ENCODE data around the gene TBC1D16. TPM values are rescaled to one million over a fixed set of nuclear protein-coding genes. Genes with fewer than 3 reads are reported as not detected.

Gene TBC1D16
- total RNA-seq, 8 experiments from 2014 or later: 12.9 to 50.5 (median 33.4) TPM

DNA sequence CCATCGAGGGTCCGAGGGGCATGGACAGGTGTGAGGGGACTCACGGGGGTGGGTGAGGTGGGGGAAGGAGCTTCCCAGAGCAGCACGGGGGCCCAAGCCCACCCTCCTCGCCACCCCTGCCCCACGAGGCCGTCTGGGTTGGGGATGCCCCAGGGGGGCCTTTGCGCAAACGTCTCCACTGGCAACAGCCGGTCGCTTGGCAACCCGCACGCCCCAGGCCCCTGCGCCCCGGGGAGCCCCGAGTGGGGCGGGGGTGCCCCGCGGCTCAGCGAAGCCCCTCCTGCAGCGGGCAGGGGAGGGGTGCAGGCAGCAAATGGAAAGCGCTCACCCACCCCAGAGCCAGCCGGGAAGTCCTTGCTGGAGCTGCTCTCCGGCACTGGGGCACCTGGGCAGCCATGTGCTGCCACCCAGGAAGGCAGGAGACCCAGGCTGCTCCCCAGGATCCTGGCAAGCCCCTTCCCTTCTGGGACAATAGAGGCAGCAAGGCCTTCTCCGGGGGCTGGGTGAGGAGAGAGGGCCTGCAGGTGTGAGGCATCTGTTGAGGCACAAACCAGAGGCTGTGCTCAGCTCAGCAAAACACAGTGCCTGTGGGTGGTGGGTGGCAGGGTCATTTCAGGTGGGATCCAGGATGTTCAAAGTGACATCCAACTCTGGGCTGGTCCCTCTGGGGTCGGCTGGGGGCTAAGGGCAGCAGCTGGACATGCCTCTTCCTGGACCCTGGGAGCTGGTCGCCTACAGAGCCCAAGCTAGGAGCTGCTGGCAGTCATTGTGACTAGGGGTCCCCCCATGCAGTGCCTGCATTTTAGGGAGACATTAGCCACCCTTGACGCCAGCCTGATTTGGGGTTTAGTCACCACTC lies 115.6 kb downstream of the TBC1D16 start:
- H3K4me3 ChIP-seq: no peak overlapping the region
- H3K4me1 ChIP-seq (replicated peaks in 1 of 2): peaks cover 53 to 61% of the 10 kb centered on the region in 2 donors

GRCh38 chr17:79919164-79919585 lies 116.5 kb downstream of the TBC1D16 start:
- no peak overlapping the region for H3K4me3 ChIP-seq
- H3K4me1 ChIP-seq (replicated peaks in 1 of 2): peaks cover 49 to 62% of the 10 kb centered on the region in 2 donors
- 4 to 88% (median 52%) methylated on average over 1 to 6 of the region's 17 CpGs; no CpG with 5 or more reads in 6 of the 10 experiments for WGBS, 10 experiments
- ATAC-seq (replicated peaks in 6 of 8): peak in 3 of 8 experiments; percentile 60 to 71 (median 69)
- H3K27ac ChIP-seq: peak overlapping the region; percentile 41 to 44
- in situ Hi-C loops (cut with MboI; ENCODE audit: low pct_unique_long_range_greater_than_20kb in 2 of 9, low sequenced_read_pairs in 9 of 9, unreplicated experiment in 9 of 9): no loop called here

More for the DNA sequence above, 115.6 kb downstream of the TBC1D16 start:
- ATAC-seq (replicated peaks in 6 of 8): no peak
- peak overlapping the region; percentile 41 to 44 for H3K27ac ChIP-seq
- 80% methylated on average over 1 to 2 of the region's 28 CpGs; no CpG with 5 or more reads in 8 of the 10 experiments for WGBS, 10 experiments
- in situ Hi-C loops (cut with MboI; ENCODE audit: low pct_unique_long_range_greater_than_20kb in 2 of 9, low sequenced_read_pairs in 9 of 9, unreplicated experiment in 9 of 9): no loop called here

GRCh38 chr17:79918581-79919163 lies 117.0 kb downstream of the TBC1D16 start:
- WGBS, 10 experiments: 20 to 100% (median 80%) methylated on average over 1 to 3 of the region's 9 CpGs; no CpG with 5 or more reads in 4 of the 10 experiments
- H3K4me1 ChIP-seq (replicated peaks in 1 of 2): peaks cover 44 to 57% of the 10 kb centered on the region in 2 donors
- no peak overlapping the region for H3K27ac ChIP-seq

DNA sequence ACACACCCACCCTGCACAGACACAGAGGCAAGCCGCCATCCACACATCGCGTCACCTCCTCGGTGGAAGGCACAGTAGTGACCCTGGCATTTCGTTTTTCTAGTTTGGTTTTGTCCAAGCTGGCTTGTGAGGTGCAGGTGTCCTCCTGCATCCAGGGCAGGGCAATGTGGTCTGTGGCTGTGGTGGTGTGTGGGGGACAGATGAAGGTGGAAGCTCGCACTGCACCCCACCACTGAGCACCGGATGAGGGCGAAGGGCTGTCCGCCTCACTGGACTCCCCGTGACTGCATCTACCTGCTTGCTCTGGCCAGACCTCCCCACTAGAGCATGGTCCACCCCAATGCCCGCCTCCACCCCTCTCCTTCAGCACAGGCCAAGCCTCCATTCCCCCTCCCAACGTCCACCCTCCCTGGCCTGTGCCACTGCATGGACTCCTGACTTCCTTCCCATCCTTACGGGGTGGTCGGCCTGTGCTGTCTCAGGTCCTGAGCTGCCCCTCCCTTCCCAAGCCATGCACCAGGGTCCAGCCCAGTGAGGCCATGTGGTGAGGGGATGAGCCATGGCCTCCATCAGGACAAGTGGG lies 117.7 kb downstream of the TBC1D16 start:
- no peak for ATAC-seq (replicated peaks in 6 of 8)
- H3K27ac ChIP-seq: no peak overlapping the region

More at GRCh38 chr17:79918581-79919163, 117.0 kb downstream of the TBC1D16 start:
- in situ Hi-C loops (cut with MboI; ENCODE audit: low pct_unique_long_range_greater_than_20kb in 2 of 9, low sequenced_read_pairs in 9 of 9, unreplicated experiment in 9 of 9): no loop called here
- ATAC-seq (replicated peaks in 6 of 8): no peak
- H3K4me3 ChIP-seq: no peak overlapping the region

GRCh38 chr17:79916991-79917901 lies 118.4 kb downstream of the TBC1D16 start:
- H3K4me3 ChIP-seq: no peak overlapping the region
- H3K4me1 ChIP-seq (replicated peaks in 1 of 2): peaks cover 33 to 43% of the 10 kb centered on the region in 2 donors
- WGBS, 10 experiments: 64 to 100% (median 91%) methylated on average over 1 to 5 of the region's 18 CpGs; no CpG with 5 or more reads in 6 of the 10 experiments
- no peak overlapping the region for H3K27ac ChIP-seq
- ATAC-seq (replicated peaks in 6 of 8): no peak
- in situ Hi-C loops (cut with MboI; ENCODE audit: low pct_unique_long_range_greater_than_20kb in 2 of 9, low sequenced_read_pairs in 9 of 9, unreplicated experiment in 9 of 9): no loop called here

More for the DNA sequence above, 117.7 kb downstream of the TBC1D16 start:
- Histone ChIP-seq H3K4me3 (no peak overlapping the region), H3K4me1 (replicated peaks in 1 of 2) (peaks cover 41 to 50% of the 10 kb centered on the region in 2 donors)
- WGBS, 10 experiments: 20 to 86% (median 73%) methylated on average over 1 to 7 of the region's 14 CpGs; no CpG with 5 or more reads in 7 of the 10 experiments
- in situ Hi-C loops (cut with MboI; ENCODE audit: low pct_unique_long_range_greater_than_20kb in 2 of 9, low sequenced_read_pairs in 9 of 9, unreplicated experiment in 9 of 9): no loop called here

- in situ Hi-C loops (cut with MboI; ENCODE audit: low pct_unique_long_range_greater_than_20kb in 2 of 9, low sequenced_read_pairs in 9 of 9, unreplicated experiment in 9 of 9): no loop called here
- H3K27ac ChIP-seq: no peak overlapping the region
- ATAC-seq (replicated peaks in 6 of 8): no peak
- 50 to 93% (median 90%) methylated on average over 1 to 6 of the region's 6 CpGs; no CpG with 5 or more reads in 2 of the 10 experiments for WGBS, 10 experiments
- no peak overlapping the region for H3K4me3 ChIP-seq
- H3K4me1 ChIP-seq (replicated peaks in 1 of 2): peaks cover 27 to 39% of the 10 kb centered on the region in 2 donors
Observed at GRCh38 chr17:79916506-79916905, 119.2 kb downstream of the TBC1D16 start.

DNA sequence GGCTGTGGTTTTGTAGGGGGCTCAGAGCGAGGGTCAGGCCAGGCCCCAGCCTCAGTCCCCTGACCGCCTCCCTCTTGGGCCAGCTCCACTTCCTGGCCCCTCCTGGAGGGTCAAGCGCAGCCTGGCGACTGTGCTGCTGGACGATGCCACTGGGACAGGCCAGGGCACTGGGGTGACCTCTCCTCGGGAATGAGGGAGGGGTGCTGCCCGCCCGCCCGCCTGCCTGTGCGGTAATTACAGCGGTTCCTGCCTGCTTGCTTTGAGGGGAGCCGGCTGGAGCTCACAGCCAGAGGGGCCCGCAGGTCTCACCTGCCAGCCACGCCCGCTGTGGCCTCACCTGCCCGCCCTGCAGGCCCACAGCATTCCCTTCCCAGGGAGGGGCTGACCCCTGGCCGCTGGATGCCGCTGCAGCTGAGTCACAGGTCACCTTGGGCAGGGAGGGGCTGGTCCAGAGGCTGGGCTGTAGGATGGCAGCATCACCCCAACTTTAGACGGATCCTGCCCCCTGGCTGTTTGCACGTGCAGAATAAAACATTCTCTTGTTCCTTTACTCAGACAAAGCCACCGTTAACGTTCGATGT lies 119.7 kb downstream of the TBC1D16 start:
- Histone ChIP-seq H3K4me1 (replicated peaks in 1 of 2) (peaks cover 23 to 34% of the 10 kb centered on the region in 2 donors), H3K4me3 (no peak overlapping the region), H3K27ac (no peak overlapping the region)
- in situ Hi-C loops (cut with MboI; ENCODE audit: low pct_unique_long_range_greater_than_20kb in 2 of 9, low sequenced_read_pairs in 9 of 9, unreplicated experiment in 9 of 9): no loop called here
- peak in 6 of 8 experiments; percentile 13 to 69 (median 51) for ATAC-seq (replicated peaks in 6 of 8)
- 2 to 80% (median 46%) methylated on average over 2 to 13 of the region's 23 CpGs; no CpG with 5 or more reads in 2 of the 10 experiments for WGBS, 10 experiments

DNA sequence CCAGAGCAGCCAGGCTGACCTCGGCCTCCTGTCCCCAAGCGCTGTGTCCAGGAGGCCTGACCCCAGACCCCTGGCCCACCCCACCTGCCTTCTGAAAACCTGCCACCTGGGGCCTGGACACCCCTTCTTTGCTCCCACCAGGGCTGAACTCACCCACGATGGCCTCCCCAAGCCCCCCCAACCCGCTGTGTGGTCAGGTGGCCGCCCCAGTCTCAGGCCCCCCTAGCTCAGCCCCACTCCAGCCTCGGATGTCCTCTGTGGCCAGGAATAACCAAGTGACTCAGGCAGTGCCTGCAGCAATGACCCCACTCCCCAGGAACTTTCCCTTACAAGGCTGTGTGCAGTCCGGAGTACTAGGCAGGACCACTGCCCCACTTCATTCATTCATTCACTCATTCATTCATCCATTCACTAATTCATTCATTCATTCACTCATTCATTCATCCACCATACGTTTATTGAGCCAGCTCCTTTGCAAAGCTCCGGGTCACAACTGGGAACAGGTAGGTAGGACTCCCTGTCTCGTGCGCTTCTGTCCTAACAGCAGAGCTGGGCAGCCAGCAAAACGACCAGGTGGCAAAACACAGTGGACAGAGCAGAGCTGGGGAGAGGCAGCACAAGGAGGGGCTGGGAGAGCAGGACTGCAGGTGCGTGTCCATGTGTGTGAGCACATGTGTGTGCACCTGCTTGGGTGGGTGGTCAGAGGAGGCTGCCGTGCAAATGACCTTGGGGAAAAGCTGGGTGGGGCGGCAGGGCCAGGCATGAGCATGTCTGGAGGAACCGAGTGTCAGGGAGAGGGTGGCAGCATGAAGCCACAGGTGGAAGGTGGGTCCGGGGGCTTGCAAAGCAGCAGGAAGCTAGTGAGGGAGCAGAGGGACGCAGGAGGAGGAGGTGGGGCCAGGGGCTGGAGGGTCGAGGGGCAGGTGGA lies 120.6 kb downstream of the TBC1D16 start:
- Histone ChIP-seq H3K4me3 (no peak overlapping the region), H3K27ac (no peak overlapping the region), H3K4me1 (replicated peaks in 1 of 2) (peaks cover 14 to 25% of the 10 kb centered on the region in 2 donors)
- in situ Hi-C loops (cut with MboI; ENCODE audit: low pct_unique_long_range_greater_than_20kb in 2 of 9, low sequenced_read_pairs in 9 of 9, unreplicated experiment in 9 of 9): no loop called here
- ATAC-seq (replicated peaks in 6 of 8): peak in 5 of 8 experiments; percentile 26 to 48 (median 44)
- 0 to 63% (median 56%) methylated on average over 1 to 6 of the region's 19 CpGs; no CpG with 5 or more reads in 3 of the 10 experiments for WGBS, 10 experiments

GRCh38 chr17:79913896-79914812 lies 121.5 kb downstream of the TBC1D16 start:
- Histone ChIP-seq H3K27ac (no peak overlapping the region), H3K4me3 (no peak overlapping the region), H3K4me1 (replicated peaks in 1 of 2) (peaks cover 5 to 16% of the 10 kb centered on the region in 2 donors)
- in situ Hi-C loops (cut with MboI; ENCODE audit: low pct_unique_long_range_greater_than_20kb in 2 of 9, low sequenced_read_pairs in 9 of 9, unreplicated experiment in 9 of 9): no loop called here
- WGBS, 10 experiments: 74% methylated on average over 6 of the region's 20 CpGs; no CpG with 5 or more reads in 9 of the 10 experiments
- peak in 4 of 8 experiments; percentile 12 to 22 (median 16) for ATAC-seq (replicated peaks in 6 of 8)

- WGBS, 10 experiments: 83% methylated on average over 1 of the region's 9 CpGs; no CpG with 5 or more reads in 9 of the 10 experiments
- no peak for ATAC-seq (replicated peaks in 6 of 8)
- H3K27ac ChIP-seq: no peak overlapping the region
Observed at GRCh38 chr17:79913451-79913850, 122.2 kb downstream of the TBC1D16 start.

More at GRCh38 chr17:79913451-79913850, 122.2 kb downstream of the TBC1D16 start:
- Histone ChIP-seq H3K4me1 (replicated peaks in 1 of 2) (peaks cover 5 to 13% of the 10 kb centered on the region in 2 donors), H3K4me3 (no peak overlapping the region)
- in situ Hi-C loops (cut with MboI; ENCODE audit: low pct_unique_long_range_greater_than_20kb in 2 of 9, low sequenced_read_pairs in 9 of 9, unreplicated experiment in 9 of 9): no loop called here
